NCI-H446 treated with DMSO at 0.1 percent for 48 hours (cell line): ENCODE data around the gene IQSEC3.

Source experiments
- DNase-seq: peaks from one replicate; lab custom pipeline; 2025; lab: John Stamatoyannopoulos, UW

The IQSEC3 gene

GRCh38 chr12:197911-198695 is 131.5 kb downstream of the IQSEC3 start:
- no peak for DNase-seq

- DNase-seq: no peak
Observed at GRCh38 chr12:198705-199104, 132.1 kb downstream of the IQSEC3 start.

GRCh38 chr12:201361-201760 is 134.8 kb downstream of the IQSEC3 start:
- DNase-seq: no peak

DNA sequence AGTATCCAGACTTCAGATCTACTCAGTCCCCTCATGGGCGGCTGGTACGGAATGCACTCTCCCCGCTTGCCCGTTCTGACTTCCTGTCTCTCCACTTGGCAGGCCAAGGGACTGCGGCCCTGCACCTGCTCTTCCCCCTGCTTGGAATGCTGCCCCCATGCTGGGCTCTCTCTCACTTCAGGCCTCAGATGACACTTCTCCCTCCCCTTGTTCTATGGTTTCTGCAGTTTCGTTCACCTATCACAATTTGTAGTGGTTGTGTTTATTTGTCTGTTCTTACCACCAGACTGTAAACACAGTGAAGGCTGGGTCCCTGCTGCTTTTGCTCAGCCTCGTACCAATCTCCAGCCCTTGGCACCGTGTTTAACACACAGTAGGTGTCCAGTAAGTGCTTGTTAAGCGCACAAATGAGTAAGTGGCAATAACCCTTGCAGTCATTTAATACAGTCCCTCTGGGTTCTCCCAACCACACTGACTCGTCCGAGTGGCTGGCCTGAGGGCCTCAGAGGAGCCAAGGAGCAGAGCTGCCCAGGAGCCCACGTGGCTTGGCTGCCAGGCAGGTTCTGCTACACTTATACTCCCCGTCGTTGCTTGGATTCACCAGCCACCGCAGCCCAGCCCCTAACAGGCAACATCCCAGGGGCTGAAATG is 135.6 kb downstream of the IQSEC3 start:
- no peak for DNase-seq

- DNase-seq: no peak
Observed at GRCh38 chr12:203074-203461, 136.5 kb downstream of the IQSEC3 start.

DNA sequence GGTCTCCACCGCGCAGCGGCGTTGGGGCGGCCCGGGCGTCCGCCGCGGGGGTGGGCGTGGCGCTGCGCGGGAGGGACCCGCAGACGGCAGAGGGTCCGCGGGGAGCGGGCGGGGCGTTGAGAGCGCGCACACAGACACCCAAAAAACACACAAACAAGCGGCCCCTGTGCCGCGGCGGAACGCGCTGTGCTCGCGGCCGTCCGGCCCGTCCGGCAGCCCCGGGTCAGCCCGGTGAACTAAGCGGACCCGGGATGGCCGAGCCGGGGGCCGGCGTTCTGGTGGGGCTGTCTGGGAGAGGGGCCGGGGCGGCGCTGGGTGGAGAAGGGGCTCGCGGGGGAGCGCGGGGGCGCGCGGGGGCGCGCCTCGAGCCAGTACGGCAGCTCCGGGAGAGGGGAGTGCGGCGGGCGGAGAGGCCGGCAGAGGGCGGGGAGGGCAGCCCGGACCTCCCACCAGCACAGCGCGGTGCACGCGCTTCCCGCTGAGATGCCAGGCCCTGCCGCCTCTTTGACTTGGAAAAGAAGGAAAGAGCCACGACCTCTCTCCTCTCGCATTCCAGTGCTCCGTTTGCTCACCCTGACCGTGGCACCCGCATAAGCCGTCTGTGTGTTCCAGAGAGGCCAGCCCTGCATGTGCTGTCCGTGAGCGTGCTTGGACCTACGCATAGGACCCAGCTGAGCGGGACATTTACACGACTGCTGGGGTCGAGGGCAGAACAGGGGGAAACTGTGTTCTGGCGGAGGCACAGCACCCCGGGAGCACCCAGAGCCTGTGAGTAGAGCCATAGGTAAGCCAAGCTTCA is 137.1 kb downstream of the IQSEC3 start:
- no peak for DNase-seq

GRCh38 chr12:204261-204678 is 137.7 kb downstream of the IQSEC3 start:
- no peak for DNase-seq

- DNase-seq: no peak
Observed at GRCh38 chr12:205026-205425, 138.5 kb downstream of the IQSEC3 start.

DNA sequence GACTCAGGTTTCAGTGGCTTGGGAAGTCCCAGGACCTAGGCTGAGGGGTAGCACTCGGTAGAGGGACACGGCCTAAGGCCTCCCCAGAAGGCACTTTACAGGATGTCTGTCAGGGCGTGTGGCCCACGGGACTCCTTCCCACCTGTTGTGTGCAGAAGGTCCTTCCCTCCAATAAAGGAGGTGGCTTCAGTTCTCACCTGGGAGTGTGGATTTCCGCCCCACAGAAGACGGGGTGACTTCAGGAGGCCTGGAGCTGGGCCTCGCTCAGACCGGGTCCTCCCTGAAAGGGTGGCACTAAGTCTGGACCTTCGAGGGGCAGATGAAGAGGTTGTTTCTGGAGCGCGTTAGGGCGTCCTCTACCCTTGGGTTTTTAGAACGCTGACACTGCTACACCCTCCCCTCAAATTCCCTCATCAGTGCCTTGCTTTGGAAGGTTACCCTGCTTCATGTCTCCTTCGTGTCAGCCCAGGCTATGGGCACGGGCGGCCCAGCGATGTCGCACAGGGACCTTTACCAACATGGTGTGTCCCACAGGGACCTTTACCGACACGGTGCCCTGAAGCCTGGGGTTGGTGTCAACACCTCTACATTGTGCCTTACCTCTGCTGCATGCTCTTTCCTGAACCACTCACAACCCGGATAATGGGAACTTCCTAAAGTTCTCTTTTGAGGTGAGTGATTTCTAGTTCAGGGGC is 140.3 kb downstream of the IQSEC3 start:
- DNase-seq: no peak

DNA sequence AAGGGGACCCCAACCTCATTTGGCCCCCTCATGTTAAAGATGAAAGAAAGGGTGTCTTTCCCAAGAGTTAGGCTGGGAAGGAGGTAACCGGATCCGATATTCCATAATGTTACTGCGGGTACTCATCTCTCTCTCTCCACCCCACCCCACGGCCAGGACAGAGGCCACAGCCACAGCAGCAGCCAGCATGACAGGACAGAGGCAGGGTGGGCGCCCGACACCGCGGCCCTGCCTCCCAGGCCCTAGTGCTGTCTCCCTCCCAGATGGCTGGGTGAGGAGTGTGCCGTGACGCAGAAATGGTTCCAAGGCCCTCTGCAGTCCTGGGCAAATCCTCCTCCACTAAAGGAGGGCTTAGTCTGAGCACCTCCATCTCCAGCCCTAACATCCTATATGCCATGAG is 141.2 kb downstream of the IQSEC3 start:
- DNase-seq: no peak

DNA sequence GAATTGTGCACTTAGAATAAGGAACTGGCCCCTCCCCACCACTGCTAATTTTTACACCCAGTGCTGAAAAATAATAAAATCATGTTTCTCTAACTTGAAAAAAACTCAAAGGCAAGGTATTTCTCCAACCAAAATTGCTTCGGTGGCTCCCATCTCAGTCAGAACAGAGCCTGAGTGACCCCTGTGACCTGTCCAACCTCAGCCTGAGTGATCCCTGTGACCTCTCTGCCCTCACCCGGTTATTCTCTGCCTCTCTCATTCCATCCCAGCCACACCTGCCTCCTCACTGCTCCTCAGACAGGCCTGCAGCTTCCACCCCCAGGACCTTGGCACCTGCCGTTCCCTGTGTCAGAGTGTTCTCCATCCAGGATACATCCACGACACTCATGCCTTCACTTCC is 142.2 kb downstream of the IQSEC3 start:
- DNase-seq: no peak

DNA sequence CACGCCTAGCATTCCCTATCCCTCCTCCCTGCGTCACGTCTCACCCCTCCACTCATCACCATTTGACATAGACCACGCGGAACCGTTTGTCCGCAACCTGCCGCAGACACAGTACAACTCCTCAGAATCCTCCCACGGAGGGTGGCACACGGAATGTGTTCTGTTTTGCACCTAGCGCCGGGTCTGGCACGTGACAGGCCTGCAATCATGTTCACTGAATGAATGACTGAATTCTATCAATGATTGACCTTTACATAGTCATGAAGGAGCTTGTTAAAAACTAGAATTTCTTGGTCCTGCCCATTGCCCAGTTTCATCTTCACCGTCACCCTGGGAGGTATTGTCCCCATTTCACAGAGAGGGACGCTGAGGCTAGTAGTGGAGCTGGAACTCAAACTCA is 142.7 kb downstream of the IQSEC3 start:
- DNase-seq: no peak

DNA sequence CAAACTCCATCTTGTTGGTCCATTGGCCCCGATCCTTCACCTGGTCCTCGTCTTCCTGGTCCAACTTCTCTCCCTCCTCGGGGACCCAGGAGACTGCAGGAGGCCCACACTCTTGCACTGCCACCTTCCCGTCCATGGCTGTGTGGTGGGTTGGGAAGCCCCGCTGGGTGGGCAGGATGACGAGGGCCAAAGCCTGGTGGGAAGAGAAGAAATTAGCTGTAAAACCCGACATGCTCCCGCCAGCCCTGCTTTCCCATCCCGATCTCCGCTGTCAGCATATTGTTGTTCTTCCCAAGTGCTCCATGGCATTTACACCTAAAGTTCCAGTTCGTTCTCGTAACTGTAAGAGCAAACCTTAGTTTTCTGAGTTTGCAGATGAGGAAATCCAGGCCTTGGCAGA is 143.3 kb downstream of the IQSEC3 start:
- no peak for DNase-seq

GRCh38 chr12:210277-211141 is 143.9 kb downstream of the IQSEC3 start:
- no peak for DNase-seq

DNA sequence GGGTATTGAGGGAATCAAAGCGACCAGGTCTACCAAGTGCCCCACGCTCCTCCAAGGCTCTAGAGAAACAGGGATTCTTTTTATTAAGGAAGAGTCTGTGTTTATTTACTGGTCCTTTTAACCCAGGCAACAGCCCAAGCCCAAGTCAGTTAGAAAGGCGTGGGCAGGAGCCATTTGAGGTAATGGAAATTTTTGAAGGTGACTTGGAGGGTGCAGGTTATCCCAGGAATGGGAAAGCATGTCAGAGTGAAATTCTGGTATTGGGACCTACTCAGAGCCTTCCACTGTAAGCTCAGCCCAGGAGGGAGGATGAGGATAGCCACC is 144.5 kb downstream of the IQSEC3 start:
- no peak for DNase-seq

DNA sequence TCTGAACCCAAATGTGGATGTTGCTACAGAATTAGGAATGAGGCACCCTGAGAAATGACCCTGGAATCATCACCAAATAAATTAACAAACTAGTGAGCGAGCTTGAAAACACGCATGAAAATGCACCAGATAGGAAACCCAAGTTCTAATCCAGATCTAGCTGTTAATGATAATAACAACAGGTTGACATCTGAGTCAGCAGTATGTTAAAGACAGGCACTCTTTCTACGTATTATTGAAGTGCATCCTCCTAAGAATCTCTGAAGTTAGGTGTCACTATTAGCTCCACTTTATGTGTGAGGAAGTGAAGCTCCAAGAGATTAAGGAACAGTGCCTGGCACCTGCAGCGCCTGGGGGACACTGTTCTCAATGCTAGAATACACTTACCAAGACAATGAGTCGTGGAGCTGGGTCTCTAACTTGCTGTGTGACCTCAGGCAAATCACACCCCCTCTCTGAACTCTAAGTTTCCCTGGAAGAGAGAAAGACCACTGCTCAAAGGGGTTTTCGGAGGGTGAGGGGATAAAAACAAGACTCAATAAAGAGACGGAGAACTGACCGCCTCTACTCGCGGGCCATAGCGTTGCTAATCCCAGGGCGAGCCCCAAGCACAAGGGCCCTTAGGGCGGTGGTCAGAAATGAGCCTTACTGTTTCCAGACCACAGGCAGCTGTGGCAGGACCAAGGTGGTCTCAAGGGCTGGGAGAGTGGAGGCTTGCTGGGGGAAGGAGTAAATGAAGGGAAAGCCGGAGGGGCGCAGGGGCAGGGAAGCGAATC is 145.3 kb downstream of the IQSEC3 start:
- no peak for DNase-seq

DNA sequence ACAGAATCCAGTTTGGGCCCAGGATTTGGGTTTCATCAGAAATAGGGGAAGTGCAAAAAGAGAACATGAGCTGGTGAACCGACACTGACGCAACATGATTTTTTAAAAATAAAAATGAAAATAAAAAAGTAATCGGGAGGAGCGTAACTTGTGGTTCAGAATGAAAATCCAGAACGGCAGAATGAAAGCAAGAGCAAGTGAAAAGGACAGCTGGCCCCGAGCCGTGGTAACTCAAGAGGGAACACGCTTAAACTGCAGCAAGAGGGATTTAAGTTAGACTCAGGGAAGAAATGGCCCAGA is 145.8 kb downstream of the IQSEC3 start:
- no peak for DNase-seq

DNA sequence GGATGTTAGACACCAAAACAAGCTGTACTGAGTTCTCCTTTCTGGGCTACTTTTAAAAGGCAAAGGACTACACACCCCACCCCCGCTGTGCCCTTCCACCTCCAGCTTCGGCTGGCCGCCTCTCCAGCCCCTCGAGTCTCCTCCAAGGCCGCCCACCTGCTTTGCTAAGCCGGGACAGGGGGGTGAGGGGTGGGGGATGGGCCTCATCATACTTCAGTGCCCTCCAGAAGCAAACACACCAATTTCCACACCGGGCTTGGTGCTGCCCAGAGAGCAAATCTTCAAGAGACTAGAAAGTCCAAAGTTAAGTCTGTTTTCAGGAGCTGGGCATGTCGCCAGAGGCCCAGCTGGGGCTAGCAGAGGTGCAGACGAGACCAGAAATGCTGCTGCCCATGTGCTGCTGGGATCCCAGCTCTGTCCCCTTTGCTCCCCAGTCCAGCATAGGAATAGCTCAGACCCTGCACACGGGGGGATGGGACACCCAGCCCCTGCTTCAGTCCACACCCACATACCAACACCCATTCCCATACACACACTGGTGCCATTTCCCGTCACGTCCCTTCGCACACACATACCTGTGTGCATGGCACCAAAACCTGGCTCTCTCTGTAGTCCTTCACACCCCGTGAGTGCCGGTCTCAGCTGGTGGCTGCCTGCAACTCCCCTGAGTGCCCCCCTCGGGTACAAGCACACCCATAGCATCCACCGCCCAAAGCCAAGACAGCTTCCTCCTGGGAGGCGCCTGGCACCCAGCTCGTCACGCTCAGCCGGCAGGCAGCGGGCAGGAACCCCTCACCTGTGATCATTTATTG is 146.4 kb downstream of the IQSEC3 start:
- no peak for DNase-seq

- DNase-seq: no peak
Observed at GRCh38 chr12:213527-213932, 147.0 kb downstream of the IQSEC3 start.
